ENCODE results near the gene CNPY3. TPM values are rescaled to one million over a fixed set of nuclear protein-coding genes. Genes with fewer than 3 reads are reported as not detected.
"Not testable (repeated sequence)": the region's sequence is repeated elsewhere in the genome, so short reads cannot be mapped to it uniquely, and the experiment has no call there.

The CNPY3 gene
- total RNA-seq, 2 experiments from 2014 or later = 37.6 to 41.0 TPM

GRCh38 chr6:42898891-42899361, 30.4 kb upstream of the CNPY3 start:
- peak; percentile 87 for DNase-seq
- Mint-ChIP-seq H3K27ac (no peak overlapping the region), H3K36me3 (ENCODE audit: low read depth) (no peaks in the 10 kb centered on the region), H3K4me3 (no peak overlapping the region), H3K9me3 (no peaks in the 10 kb centered on the region), H3K4me1 (ENCODE audit: low read depth) (peaks cover 11% of the 10 kb centered on the region), H3K27me3 (ENCODE audit: low read depth) (no peaks in the 10 kb centered on the region)
- CTCF ChIA-PET = interaction anchor here (0.8 to 1.0 kb wide), 3 partner anchors 42 to 245 kb away, joined by 3 to 4 read pairs (median 4); no protein-coding TSS in a partner anchor
- intact Hi-C loops (cut with micrococcal nuclease) = loop anchor here (1.0 to 2.0 kb wide), 2 partner anchors 172 to 238 kb away; no protein-coding TSS in a partner anchor

- no peak for DNase-seq
- intact Hi-C loops (cut with micrococcal nuclease) = loop anchor here (1.0 to 5.0 kb wide), 7 partner anchors 61 to 607 kb away; partner anchors contain the start of genes GNMT, KLC4, MRPL2 and RRP36
- Mint-ChIP-seq H3K4me1 (ENCODE audit: low read depth) (peaks cover 11% of the 10 kb centered on the region), H3K9me3 (no peaks in the 10 kb centered on the region), H3K27me3 (ENCODE audit: low read depth) (no peaks in the 10 kb centered on the region), H3K36me3 (ENCODE audit: low read depth) (no peaks in the 10 kb centered on the region), H3K27ac (no peak overlapping the region), H3K4me3 (no peak overlapping the region)
- CTCF ChIA-PET = interaction anchor here (0.8 to 3.3 kb wide), 7 partner anchors 15 to 244 kb away, joined by 3 to 25 read pairs (median 5); partner anchors contain the start of genes CNPY3 and PTCRA
These were observed 29.4 kb upstream of the CNPY3 start for GRCh38 chr6:42899871-42900270.

- no peak overlapping the region for H3K27ac Mint-ChIP-seq
- peak; percentile 83 for DNase-seq
- H3K27me3 Mint-ChIP-seq (ENCODE audit: low read depth) = no peaks in the 10 kb centered on the region
- CTCF ChIA-PET = interaction anchor here (0.6 to 3.3 kb wide), 23 partner anchors 8 to 692 kb away, joined by 3 to 25 read pairs (median 3); partner anchors contain the start of genes CNPY3, PEX6, PTCRA and PTK7
- no peaks in the 10 kb centered on the region for H3K36me3 Mint-ChIP-seq (ENCODE audit: low read depth)
- intact Hi-C loops (cut with micrococcal nuclease) = loop anchor here (1.0 to 5.0 kb wide), 7 partner anchors 59 to 606 kb away; partner anchors contain the start of genes CUL7, GNMT, KLC4 and MRPL2
- peaks cover 11% of the 10 kb centered on the region for H3K4me1 Mint-ChIP-seq (ENCODE audit: low read depth)
- H3K4me3 Mint-ChIP-seq = no peak overlapping the region
- no peaks in the 10 kb centered on the region for H3K9me3 Mint-ChIP-seq
These were observed 27.7 kb upstream of the CNPY3 start for GRCh38 chr6:42901538-42901957.

- not testable (repeated sequence) for H3K27ac Mint-ChIP-seq; H3K9me3 Mint-ChIP-seq; H3K36me3 Mint-ChIP-seq (ENCODE audit: low read depth); H3K27me3 Mint-ChIP-seq (ENCODE audit: low read depth); H3K4me3 Mint-ChIP-seq; DNase-seq
- intact Hi-C loops (cut with micrococcal nuclease) = loop anchor here (5.0 kb wide), 2 partner anchors 170 to 605 kb away; no protein-coding TSS in a partner anchor
- CTCF ChIA-PET = interaction anchor here (0.6 to 3.3 kb wide), 11 partner anchors 9 to 250 kb away, joined by 3 to 25 read pairs (median 3); partner anchors contain the start of genes PEX6, PTCRA and PTK7
- peaks cover 11% of the 10 kb centered on the region for H3K4me1 Mint-ChIP-seq (ENCODE audit: low read depth)
These were observed 26.6 kb upstream of the CNPY3 start for GRCh38 chr6:42902429-42903263.

GRCh38 chr6:42904467-42904866, 24.8 kb upstream of the CNPY3 start:
- no peak overlapping the region for H3K27ac Mint-ChIP-seq
- CTCF ChIA-PET = interaction anchor here (0.6 to 1.0 kb wide), 3 partner anchors 109 to 512 kb away, joined by 3 to 8 read pairs (median 4); partner anchors contain the start of genes KLHDC3 and MEA1
- intact Hi-C loops (cut with micrococcal nuclease) = loop anchor here (5.0 kb wide), 2 partner anchors 168 to 603 kb away; no protein-coding TSS in a partner anchor

GRCh38 chr6:42907336-42907735, 21.9 kb upstream of the CNPY3 start:
- Mint-ChIP-seq H3K27ac (no peak overlapping the region), H3K27me3 (ENCODE audit: low read depth) (peaks cover 4% of the 10 kb centered on the region), H3K4me1 (ENCODE audit: low read depth) (peaks cover 5% of the 10 kb centered on the region), H3K9me3 (no peaks in the 10 kb centered on the region), H3K36me3 (ENCODE audit: low read depth) (no peaks in the 10 kb centered on the region), H3K4me3 (no peak overlapping the region)
- intact Hi-C loops (cut with micrococcal nuclease) = no loop called here
- CTCF ChIA-PET = interaction anchor here (1.3 to 1.7 kb wide), 2 partner anchors 10 to 21 kb away, joined by 3 to 4 read pairs; partner anchors contain the start of gene CNPY3
- no peak for DNase-seq

More at GRCh38 chr6:42904467-42904866, 24.8 kb upstream of the CNPY3 start:
- H3K4me1 Mint-ChIP-seq (ENCODE audit: low read depth) = peaks cover 8% of the 10 kb centered on the region
- no peaks in the 10 kb centered on the region for H3K27me3 Mint-ChIP-seq (ENCODE audit: low read depth)
- no peaks in the 10 kb centered on the region for H3K36me3 Mint-ChIP-seq (ENCODE audit: low read depth)
- no peak for DNase-seq
- no peaks in the 10 kb centered on the region for H3K9me3 Mint-ChIP-seq
- H3K4me3 Mint-ChIP-seq = no peak overlapping the region

GRCh38 chr6:42909835-42910234, 19.4 kb upstream of the CNPY3 start:
- no peak overlapping the region for H3K27ac Mint-ChIP-seq
- H3K36me3 Mint-ChIP-seq (ENCODE audit: low read depth) = no peaks in the 10 kb centered on the region
- no peak for DNase-seq
- CTCF ChIA-PET = interaction anchor here (0.8 kb wide), 1 partner anchor 398 kb away, joined by 4 read pairs; no protein-coding TSS in a partner anchor
- H3K27me3 Mint-ChIP-seq (ENCODE audit: low read depth) = peaks cover 7% of the 10 kb centered on the region
- no peak overlapping the region for H3K4me3 Mint-ChIP-seq
- H3K9me3 Mint-ChIP-seq = no peaks in the 10 kb centered on the region
- intact Hi-C loops (cut with micrococcal nuclease) = no loop called here
- peaks cover 3% of the 10 kb centered on the region for H3K4me1 Mint-ChIP-seq (ENCODE audit: low read depth)

- Mint-ChIP-seq H3K36me3 (ENCODE audit: low read depth) (no peaks in the 10 kb centered on the region), H3K9me3 (no peaks in the 10 kb centered on the region), H3K4me3 (peak overlapping the region; percentile 30), H3K4me1 (ENCODE audit: low read depth) (peaks cover 3% of the 10 kb centered on the region), H3K27ac (no peak overlapping the region), H3K27me3 (ENCODE audit: low read depth) (peaks cover 9% of the 10 kb centered on the region)
- intact Hi-C loops (cut with micrococcal nuclease) = no loop called here
- CTCF ChIA-PET = no interaction called here
- no peak for DNase-seq
These were observed 17.9 kb upstream of the CNPY3 start for GRCh38 chr6:42911171-42912021.

GRCh38 chr6:42914546-42914945, 14.7 kb upstream of the CNPY3 start:
- Mint-ChIP-seq H3K36me3 (ENCODE audit: low read depth) (no peaks in the 10 kb centered on the region), H3K4me1 (ENCODE audit: low read depth) (peaks cover 3% of the 10 kb centered on the region), H3K27ac (no peak overlapping the region), H3K9me3 (no peaks in the 10 kb centered on the region), H3K4me3 (no peak overlapping the region), H3K27me3 (ENCODE audit: low read depth) (peaks cover 9% of the 10 kb centered on the region)
- CTCF ChIA-PET = interaction anchor here (0.7 to 2.0 kb wide), 4 partner anchors 13 to 259 kb away, joined by 3 to 7 read pairs (median 3); no protein-coding TSS in a partner anchor
- intact Hi-C loops (cut with micrococcal nuclease) = no loop called here
- no peak for DNase-seq

GRCh38 chr6:42915732-42916131, 13.5 kb upstream of the CNPY3 start, which contains the start of gene PTCRA:
Gene PTCRA, plus strand, starts transcription at chr6:42916053. Its CDS starts 17 bp downstream, at chr6:42916070.
- Mint-ChIP-seq H3K27me3 (ENCODE audit: low read depth) (peaks cover 9% of the 10 kb centered on the region), H3K9me3 (no peaks in the 10 kb centered on the region), H3K4me3 (no peak within 1 kb of the TSS), H3K4me1 (ENCODE audit: low read depth) (peaks cover 3% of the 10 kb centered on the region), H3K27ac (no peak within 1 kb of the TSS), H3K36me3 (ENCODE audit: low read depth) (no peaks in the 10 kb centered on the region)
- CTCF ChIA-PET = interaction anchor here (0.8 to 2.0 kb wide), 3 partner anchors 15 to 254 kb away, joined by 4 to 7 read pairs (median 4); no protein-coding TSS in a partner anchor
- no peak for DNase-seq
- intact Hi-C loops (cut with micrococcal nuclease) = no loop called here

GRCh38 chr6:42916288-42916687, 13.0 kb upstream of the CNPY3 start:
- Mint-ChIP-seq H3K27ac (no peak overlapping the region), H3K4me3 (no peak overlapping the region), H3K9me3 (no peaks in the 10 kb centered on the region), H3K4me1 (ENCODE audit: low read depth) (peaks cover 1% of the 10 kb centered on the region), H3K27me3 (ENCODE audit: low read depth) (peaks cover 7% of the 10 kb centered on the region), H3K36me3 (ENCODE audit: low read depth) (no peaks in the 10 kb centered on the region)
- CTCF ChIA-PET = interaction anchor here (0.6 to 1.2 kb wide), 4 partner anchors 10 to 882 kb away, joined by 3 to 6 read pairs (median 4); no protein-coding TSS in a partner anchor
- intact Hi-C loops (cut with micrococcal nuclease) = no loop called here
- DNase-seq = no peak

Data from activated naive CD4-positive, alpha-beta T cell treated with anti-CD3 and anti-CD28 coated beads for 36 hours (primary cell).